SU-DHL-6 (cell line): Measurements from ENCODE around the gene CTNNA2.

Source experiments
- H2AFZ ChIP-seq: fragments of 200-600 bp; sonication (generic); 2 replicates; pipeline ENCODE4 v1.6.1; 2014; ENCODE audit warnings: low read depth, mild to moderate bottlenecking, moderate library complexity, mixed read lengths, antibody characterized with exemption, low read length; ENCODE audit not compliant: severe bottlenecking
- H3F3A ChIP-seq: fragments of 200-600 bp; shearing (Covaris generic); 2 replicates; pipeline ENCODE4 v1.6.0; 2016; ENCODE audit warnings: antibody characterized with exemption, mild to moderate bottlenecking; ENCODE audit not compliant: insufficient read depth
- H3K27ac ChIP-seq: fragments of 200-600 bp; sonication (generic); 2 replicates; pipeline ENCODE4 v1.5.1; 2016; ENCODE audit warnings: low read depth, mild to moderate bottlenecking, low read length, moderate library complexity, mixed read lengths
- H3K27me3 ChIP-seq: fragments of 200-600 bp; sonication (generic), shearing (Covaris generic); 2 replicates; pipeline ENCODE4 v1.6.0; 2014; ENCODE audit warnings: mild to moderate bottlenecking, low read length
- H3K36me3 ChIP-seq: fragments of 200-600 bp; sonication (generic); 2 replicates; pipeline ENCODE4 v1.6.1; 2014; ENCODE audit warnings: mild to moderate bottlenecking, low read length, mixed read lengths
- H3K4me2 ChIP-seq: fragments of 300-600, 200-600 bp; shearing (Covaris generic), sonication (generic); 2 replicates; pipeline ENCODE4 v1.6.0; 2014; ENCODE audit warnings: low read length, low read depth, mild to moderate bottlenecking; ENCODE audit not compliant: poor library complexity, severe bottlenecking
- H3K4me3 ChIP-seq: fragments of 200-600 bp; sonication (generic); 2 replicates; pipeline ENCODE4 v1.5.1; 2014; ENCODE audit warnings: antibody characterized with exemption, low read length, mild to moderate bottlenecking, mixed read lengths; ENCODE audit not compliant: insufficient read depth, poor library complexity, severe bottlenecking
- H3K79me2 ChIP-seq: fragments of 200-600 bp; sonication (generic); 2 replicates; pipeline ENCODE4 v1.6.1; 2014; ENCODE audit warnings: mild to moderate bottlenecking, low read length, moderate library complexity; ENCODE audit not compliant: insufficient read depth
- H3K9ac ChIP-seq: fragments of 200-600 bp; sonication (generic); 2 replicates; pipeline ENCODE4 v1.7.0; 2014; ENCODE audit warnings: mild to moderate bottlenecking, low read length
- H3K9me2 ChIP-seq: fragments of 200-600 bp; sonication (generic); replicated peaks from 2 replicates; pipeline ENCODE4 v1.6.1; 2014; ENCODE audit warnings: low read length; ENCODE audit not compliant: insufficient read depth
- H3K9me3 ChIP-seq: fragments of 200-600 bp; sonication (generic); 2 replicates; pipeline ENCODE4 v1.6.1; 2014; ENCODE audit warnings: low read length, mixed read lengths; ENCODE audit not compliant: insufficient read depth
- H4K20me1 ChIP-seq: fragments of 200-600 bp; sonication (generic); 2 replicates; pipeline ENCODE4 v1.6.1; 2014; ENCODE audit warnings: low read depth, mild to moderate bottlenecking, antibody characterized with exemption, low read length, moderate library complexity, mixed read lengths
- CTCF ChIP-seq: fragments of 200-600 bp; sonication (generic); IDR thresholded peaks from one replicate; pipeline ENCODE4 v1.5.1; 2017; ENCODE audit warnings: antibody characterized with exemption, mild to moderate bottlenecking, low read length, moderate library complexity; ENCODE audit not compliant: insufficient read depth, poor library complexity, severe bottlenecking
- EZH2phosphoT487 ChIP-seq: fragments of 200-600 bp; sonication (generic), shearing (Covaris generic); conservative IDR thresholded peaks from 2 replicates; pipeline ENCODE4 v1.6.1; 2018; ENCODE audit warnings: mild to moderate bottlenecking, antibody characterized with exemption, low read length, moderate library complexity, mixed read lengths

The CTNNA2 gene

DNA sequence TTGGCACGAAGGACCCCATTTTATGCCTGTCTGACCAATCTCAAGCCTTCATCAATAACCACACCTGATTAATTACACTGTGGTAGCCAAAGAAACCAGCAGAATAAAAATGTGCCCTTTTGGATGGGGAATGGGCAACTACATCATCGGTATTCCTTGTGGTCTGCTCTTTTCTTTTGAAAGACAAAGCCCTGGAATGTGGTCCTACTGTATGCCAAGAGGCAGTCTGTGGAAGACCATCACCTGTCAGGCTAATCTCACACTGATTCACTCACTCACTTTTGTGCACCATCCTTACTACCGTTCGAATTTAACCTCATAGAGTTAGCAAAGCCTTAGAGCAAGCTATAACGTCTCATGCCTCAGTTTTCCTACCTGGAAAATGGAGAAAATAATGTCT is 1066.9 kb downstream of the CTNNA2 start:
- no peaks in the 10 kb centered on the region for H3K36me3 ChIP-seq
- no peaks in the 10 kb centered on the region for H3F3A ChIP-seq
- H3K4me2 ChIP-seq: no peak overlapping the region
- no peaks in the 10 kb centered on the region for H3K9me2 ChIP-seq
- H3K27me3 ChIP-seq: no peaks in the 10 kb centered on the region
- no peak for TF ChIP-seq CTCF
- TF ChIP-seq EZH2phosphoT487: no peak
- H3K9ac ChIP-seq: no peak overlapping the region
- no peak overlapping the region for H3K4me3 ChIP-seq
- H4K20me1 ChIP-seq: no peaks in the 10 kb centered on the region
- no peaks in the 10 kb centered on the region for H3K9me3 ChIP-seq
- H3K27ac ChIP-seq: no peak overlapping the region
- H2AFZ ChIP-seq: no peak overlapping the region
- H3K79me2 ChIP-seq: no peaks in the 10 kb centered on the region

DNA sequence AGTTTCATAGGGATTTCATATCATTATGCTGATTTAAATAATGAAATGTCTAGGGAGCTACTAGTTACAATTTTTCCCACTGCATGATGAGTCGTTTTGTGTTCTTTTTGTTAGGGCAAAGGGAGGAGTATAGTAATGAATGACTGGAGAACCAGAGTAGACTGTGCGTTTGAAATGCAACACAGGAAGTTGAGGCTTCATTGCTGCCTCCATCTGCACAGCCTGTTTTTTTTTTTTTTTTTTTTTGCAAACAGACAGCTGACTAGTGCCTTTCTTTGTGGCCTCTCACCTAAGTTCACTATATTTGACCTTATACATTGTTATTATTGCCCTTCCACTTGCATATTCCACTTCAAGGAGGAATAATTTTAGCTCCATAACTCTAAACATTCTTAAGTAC is 1078.4 kb downstream of the CTNNA2 start:
- H3K4me2 ChIP-seq: no peak overlapping the region
- H3F3A ChIP-seq: no peaks in the 10 kb centered on the region
- H3K79me2 ChIP-seq: no peaks in the 10 kb centered on the region
- TF ChIP-seq CTCF: no peak
- no peak overlapping the region for H3K9ac ChIP-seq
- H3K9me2 ChIP-seq: no peaks in the 10 kb centered on the region
- H3K27ac ChIP-seq: no peak overlapping the region
- no peak overlapping the region for H2AFZ ChIP-seq
- H3K9me3 ChIP-seq: no peaks in the 10 kb centered on the region
- H3K27me3 ChIP-seq: no peaks in the 10 kb centered on the region
- no peaks in the 10 kb centered on the region for H4K20me1 ChIP-seq
- no peaks in the 10 kb centered on the region for H3K36me3 ChIP-seq
- no peak overlapping the region for H3K4me3 ChIP-seq

- no peak overlapping the region for H3K27ac ChIP-seq
- no peak overlapping the region for H2AFZ ChIP-seq
- no peak overlapping the region for H3K4me3 ChIP-seq
- H3K79me2 ChIP-seq: no peaks in the 10 kb centered on the region
- no peaks in the 10 kb centered on the region for H3K9me2 ChIP-seq
- no peaks in the 10 kb centered on the region for H3K9me3 ChIP-seq
- no peaks in the 10 kb centered on the region for H4K20me1 ChIP-seq
- no peak overlapping the region for H3K4me2 ChIP-seq
- TF ChIP-seq CTCF (no peak), EZH2phosphoT487 (no peak)
- no peaks in the 10 kb centered on the region for H3F3A ChIP-seq
- no peaks in the 10 kb centered on the region for H3K27me3 ChIP-seq
- H3K36me3 ChIP-seq: no peaks in the 10 kb centered on the region
- no peak overlapping the region for H3K9ac ChIP-seq
These were observed 1079.3 kb downstream of the CTNNA2 start for GRCh38 chr2:80592106-80592505.

GRCh38 chr2:80610108-80610507 is 1097.3 kb downstream of the CTNNA2 start:
- Histone ChIP-seq H4K20me1 (no peaks in the 10 kb centered on the region), H3K36me3 (no peaks in the 10 kb centered on the region), H3F3A (no peaks in the 10 kb centered on the region), H3K9me3 (no peaks in the 10 kb centered on the region), H3K4me2 (no peak overlapping the region), H3K79me2 (no peaks in the 10 kb centered on the region), H3K9me2 (no peaks in the 10 kb centered on the region; the same call in 1 of the 2 replicates), H3K9ac (no peak overlapping the region), H3K27me3 (no peaks in the 10 kb centered on the region), H3K27ac (no peak overlapping the region), H2AFZ (no peak overlapping the region), H3K4me3 (no peak overlapping the region)
- TF ChIP-seq EZH2phosphoT487: no peak
- no peak for TF ChIP-seq CTCF
